Measurements from ENCODE around the gene PTER. TPM values are rescaled to one million over a fixed set of nuclear protein-coding genes. Genes with fewer than 3 reads are reported as not detected.

The PTER gene
- total RNA-seq, 2 experiments from 2014 or later: 33.1 to 34.5 TPM

DNA sequence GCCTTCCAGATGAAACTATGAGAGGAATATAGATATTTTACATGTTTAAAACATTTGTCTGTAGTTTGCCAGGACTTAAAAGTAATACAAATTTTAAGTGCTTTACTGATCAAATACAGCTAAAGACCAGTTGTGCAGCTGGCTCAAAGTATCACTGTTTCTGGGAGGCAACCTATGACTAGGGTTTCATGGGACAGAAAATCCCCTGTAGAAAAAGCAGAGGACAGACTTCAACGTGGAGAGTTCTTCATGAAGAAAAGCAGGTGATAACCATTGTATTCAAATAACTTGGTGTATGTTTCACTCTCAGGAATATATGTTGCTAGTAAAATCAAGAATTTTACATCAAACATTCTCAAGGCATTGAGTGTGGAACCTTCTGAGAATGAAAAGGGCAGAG is 40.9 kb downstream of the PTER start:
- peaks cover 11% of the 10 kb centered on the region for H3K36me3 Mint-ChIP-seq (ENCODE audit: low read depth)

DNA sequence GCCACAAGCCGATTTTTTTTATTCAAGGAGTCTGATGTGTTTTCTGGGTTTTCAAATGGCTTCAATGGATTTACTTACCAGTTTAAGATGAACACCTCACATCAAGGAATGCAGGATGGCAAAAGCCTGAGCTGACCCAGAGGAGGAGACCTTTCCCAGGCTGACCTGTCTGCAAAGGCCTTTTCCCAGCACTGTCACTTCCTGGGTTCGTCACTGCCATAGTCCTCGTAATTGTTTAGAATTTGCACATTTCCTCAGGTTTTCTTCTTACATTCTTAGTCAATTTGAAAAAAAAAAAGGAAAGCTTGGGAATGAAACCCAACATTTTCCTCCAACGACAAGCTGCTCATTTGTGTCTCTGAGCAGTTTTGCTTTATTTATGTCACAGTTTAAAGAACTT is 42.0 kb downstream of the PTER start:
- intact Hi-C loops (cut with DNase I, micrococcal nuclease): no loop called here
- Mint-ChIP-seq H3K36me3 (ENCODE audit: low read depth) (peaks cover 6% of the 10 kb centered on the region), H3K9me3 (ENCODE audit: low read depth) (no peaks in the 10 kb centered on the region), H3K4me3 (no peak overlapping the region), H3K27ac (no peak overlapping the region), H3K27me3 (no peaks in the 10 kb centered on the region), H3K4me1 (peaks cover 8% of the 10 kb centered on the region)
- DNase-seq (no peak), ATAC-seq (no peak)
- CTCF ChIA-PET: no interaction called here
- POLR2A ChIA-PET: no interaction called here

More for the DNA sequence above, 40.9 kb downstream of the PTER start:
- H3K4me3 Mint-ChIP-seq: no peak overlapping the region
- DNase-seq: no peak
- H3K27ac Mint-ChIP-seq: no peak overlapping the region
- no peaks in the 10 kb centered on the region for H3K9me3 Mint-ChIP-seq (ENCODE audit: low read depth)
- ChIA-PET CTCF (no interaction called here), POLR2A (no interaction called here)
- no peaks in the 10 kb centered on the region for H3K27me3 Mint-ChIP-seq
- intact Hi-C loops (cut with DNase I, micrococcal nuclease): no loop called here
- no peak for ATAC-seq
- H3K4me1 Mint-ChIP-seq: peaks cover 2% of the 10 kb centered on the region

DNA sequence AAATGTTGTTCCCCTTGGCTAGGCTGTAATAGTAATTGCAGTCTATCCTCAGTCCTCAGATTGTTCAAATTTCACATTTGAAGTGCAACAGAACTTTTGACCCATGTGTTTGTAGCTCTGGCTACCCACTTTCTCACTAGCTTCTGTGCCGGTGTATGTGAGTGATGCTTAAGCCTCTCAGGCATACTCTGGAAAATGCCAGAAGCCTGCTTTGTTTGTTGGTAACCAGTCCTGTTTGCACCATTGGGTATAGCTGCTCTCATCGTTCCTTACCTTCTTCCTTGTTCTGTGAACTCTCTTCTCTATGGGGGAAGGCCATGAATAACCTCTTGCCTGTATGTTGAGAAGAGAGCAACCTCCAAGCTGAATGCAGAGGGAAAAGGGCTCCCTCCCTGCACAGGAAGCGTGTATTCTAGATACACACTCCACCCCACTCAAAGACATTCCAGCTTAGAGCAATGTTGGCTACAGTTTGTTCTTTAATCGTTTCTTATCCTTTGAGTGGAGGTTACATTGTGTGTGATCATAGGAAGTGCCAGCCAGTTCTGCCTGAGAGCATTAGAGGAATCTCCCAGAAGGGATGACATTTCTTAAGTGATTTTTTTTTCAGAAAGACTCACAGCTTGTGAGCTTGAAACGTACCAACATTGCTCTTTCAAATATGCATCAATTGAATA is 44.4 kb downstream of the PTER start:
- no peaks in the 10 kb centered on the region for H3K9me3 Mint-ChIP-seq (ENCODE audit: low read depth)

DNA sequence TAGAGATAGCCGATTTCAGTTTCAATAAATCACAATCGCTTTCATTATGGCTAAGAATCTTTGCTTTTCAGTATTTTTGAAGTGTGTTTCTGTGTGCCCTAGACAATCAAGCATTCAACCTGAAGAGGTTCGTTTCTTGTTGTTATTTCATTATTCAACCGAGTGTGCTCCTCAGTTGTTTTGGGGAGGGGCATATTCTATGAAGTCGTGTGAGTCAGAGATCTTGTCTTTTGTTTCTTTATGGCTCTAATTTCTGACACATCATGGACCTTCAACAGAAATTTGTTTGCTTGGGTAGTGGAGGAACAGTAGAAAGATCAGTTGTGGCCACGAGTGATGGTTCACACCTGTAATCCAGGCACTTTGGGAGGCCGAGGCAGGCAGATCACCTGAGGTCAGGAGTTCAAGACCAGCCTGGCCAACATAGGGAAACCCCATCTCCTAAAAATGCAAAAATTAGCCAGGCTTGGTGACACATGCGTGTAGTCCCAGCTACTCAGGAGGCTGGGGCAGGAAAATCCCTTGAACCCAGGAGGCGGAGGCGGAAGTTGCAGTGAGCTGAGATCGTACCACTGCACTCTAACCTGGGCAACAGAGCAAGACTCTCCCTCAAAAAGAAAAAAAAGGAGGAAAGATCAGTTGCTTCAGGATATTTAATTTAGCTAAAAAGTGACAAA is 46.6 kb downstream of the PTER start:
- Mint-ChIP-seq H3K9me3 (ENCODE audit: low read depth) (no peaks in the 10 kb centered on the region), H3K27me3 (no peaks in the 10 kb centered on the region), H3K4me1 (peaks cover 10% of the 10 kb centered on the region), H3K27ac (peak overlapping the region; percentile 19), H3K4me3 (no peak overlapping the region), H3K36me3 (ENCODE audit: low read depth) (peaks cover 34% of the 10 kb centered on the region)
- no peak for DNase-seq
- CTCF ChIA-PET: no interaction called here
- intact Hi-C loops (cut with DNase I, micrococcal nuclease): no loop called here
- no peak for ATAC-seq
- POLR2A ChIA-PET: no interaction called here

More for the DNA sequence above, 44.4 kb downstream of the PTER start:
- ChIA-PET CTCF (no interaction called here), POLR2A (interaction anchor here (0.8 kb wide), 1 partner anchor 11 kb away, joined by 3 read pairs; no protein-coding TSS in a partner anchor)
- H3K4me1 Mint-ChIP-seq: peaks cover 12% of the 10 kb centered on the region
- intact Hi-C loops (cut with DNase I, micrococcal nuclease): no loop called here
- DNase-seq (no peak), ATAC-seq (no peak)
- H3K27me3 Mint-ChIP-seq: no peaks in the 10 kb centered on the region
- H3K4me3 Mint-ChIP-seq: no peak overlapping the region
- H3K27ac Mint-ChIP-seq: no peak overlapping the region
- peaks cover 23% of the 10 kb centered on the region for H3K36me3 Mint-ChIP-seq (ENCODE audit: low read depth)

DNA sequence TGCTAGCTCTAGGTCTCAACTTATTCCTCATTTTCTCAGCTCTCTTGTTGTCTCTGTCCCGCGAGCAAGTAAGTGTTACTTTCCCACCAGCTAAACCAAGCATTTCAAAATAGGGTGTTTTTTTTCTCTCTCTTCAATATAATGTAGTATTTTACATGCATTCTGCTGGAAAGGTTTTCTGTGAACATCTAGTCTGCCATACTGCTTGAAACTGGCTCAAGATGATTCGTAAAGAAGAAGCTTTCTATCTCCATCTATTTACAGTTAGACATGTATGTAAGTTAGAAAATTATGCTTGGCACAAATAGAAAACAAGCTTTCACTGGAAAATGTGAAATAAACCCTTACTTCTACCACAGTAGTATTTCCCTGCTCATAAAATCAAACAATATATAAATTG is 53.7 kb downstream of the PTER start:
- CTCF ChIA-PET: interaction anchor here (0.5 kb wide), 1 partner anchor 38 kb away, joined by 3 read pairs; no protein-coding TSS in a partner anchor
- POLR2A ChIA-PET: no interaction called here

DNA sequence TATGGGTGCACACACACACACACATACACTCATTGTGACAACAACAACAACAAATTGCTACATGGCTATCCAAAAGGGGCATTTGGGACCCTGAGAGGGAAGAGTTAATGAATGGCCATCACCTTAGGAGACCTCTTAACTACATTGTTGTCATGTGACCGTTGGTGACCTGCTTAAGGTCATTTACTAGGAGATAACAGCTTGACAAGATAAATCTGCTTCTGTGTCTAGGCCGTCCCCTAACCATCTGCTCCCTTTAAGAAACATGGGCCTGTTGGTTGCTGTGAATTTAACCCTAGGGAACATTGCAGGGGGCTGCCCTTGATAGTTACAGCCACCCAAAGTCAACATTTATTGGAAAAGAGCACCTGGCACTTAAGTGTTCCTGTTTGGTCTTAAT is 55.1 kb downstream of the PTER start:
- no peaks in the 10 kb centered on the region for H3K9me3 Mint-ChIP-seq (ENCODE audit: low read depth)
- no peak for ATAC-seq
- POLR2A ChIA-PET: interaction anchor here (0.6 kb wide), 1 partner anchor 118 kb away, joined by 3 read pairs; no protein-coding TSS in a partner anchor

More for the DNA sequence above, 53.7 kb downstream of the PTER start:
- Mint-ChIP-seq H3K27ac (no peak overlapping the region), H3K27me3 (no peaks in the 10 kb centered on the region), H3K36me3 (ENCODE audit: low read depth) (peaks cover 43% of the 10 kb centered on the region), H3K4me3 (no peak overlapping the region), H3K9me3 (ENCODE audit: low read depth) (no peaks in the 10 kb centered on the region), H3K4me1 (no peaks in the 10 kb centered on the region)
- ATAC-seq (no peak), DNase-seq (no peak)
- intact Hi-C loops (cut with DNase I, micrococcal nuclease): no loop called here

DNA sequence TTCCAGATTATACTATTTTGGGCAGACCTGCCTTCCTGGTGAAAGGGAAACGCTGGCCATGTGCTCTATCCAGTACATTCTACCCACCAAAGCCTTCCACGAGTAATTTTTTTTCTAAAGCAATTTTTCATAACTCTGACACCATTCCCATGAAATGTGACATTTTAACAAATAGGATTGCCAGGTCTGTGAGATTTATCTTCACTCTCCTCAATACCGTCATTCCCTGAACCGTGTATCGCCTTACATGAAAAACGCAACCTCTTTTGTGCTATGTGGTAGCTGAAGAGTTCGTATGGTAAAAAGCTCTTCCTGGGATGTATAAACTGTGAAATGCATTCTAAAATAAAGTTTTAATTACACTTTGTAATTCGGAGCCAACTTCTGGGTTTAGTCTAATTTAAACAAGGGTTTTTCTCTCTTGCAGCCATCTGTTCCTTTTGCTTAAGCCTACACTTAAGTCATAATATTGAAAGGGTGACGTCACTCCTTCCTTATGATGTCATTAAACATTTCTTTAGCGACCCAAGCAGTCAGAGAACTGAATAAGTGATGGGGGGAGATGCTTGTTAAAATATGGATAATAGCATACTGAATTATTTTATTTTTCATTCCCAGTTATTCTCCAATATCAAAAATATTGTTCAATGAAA is 57.2 kb downstream of the PTER start:
- intact Hi-C loops (cut with DNase I, micrococcal nuclease): no loop called here
- no peaks in the 10 kb centered on the region for H3K9me3 Mint-ChIP-seq (ENCODE audit: low read depth)
- H3K4me1 Mint-ChIP-seq: peaks cover 6% of the 10 kb centered on the region
- no peaks in the 10 kb centered on the region for H3K27me3 Mint-ChIP-seq
- H3K27ac Mint-ChIP-seq: no peak overlapping the region
- DNase-seq: no peak
- POLR2A ChIA-PET: no interaction called here
- no peak overlapping the region for H3K4me3 Mint-ChIP-seq
- CTCF ChIA-PET: no interaction called here
- no peak for ATAC-seq
- H3K36me3 Mint-ChIP-seq (ENCODE audit: low read depth): peaks cover 35% of the 10 kb centered on the region

More for the DNA sequence above, 55.1 kb downstream of the PTER start:
- no peak overlapping the region for H3K4me3 Mint-ChIP-seq
- intact Hi-C loops (cut with DNase I, micrococcal nuclease): no loop called here
- no peak for DNase-seq
- H3K36me3 Mint-ChIP-seq (ENCODE audit: low read depth): peaks cover 37% of the 10 kb centered on the region
- no peaks in the 10 kb centered on the region for H3K27me3 Mint-ChIP-seq
- no peak overlapping the region for H3K27ac Mint-ChIP-seq
- CTCF ChIA-PET: no interaction called here
- H3K4me1 Mint-ChIP-seq: no peaks in the 10 kb centered on the region

DNA sequence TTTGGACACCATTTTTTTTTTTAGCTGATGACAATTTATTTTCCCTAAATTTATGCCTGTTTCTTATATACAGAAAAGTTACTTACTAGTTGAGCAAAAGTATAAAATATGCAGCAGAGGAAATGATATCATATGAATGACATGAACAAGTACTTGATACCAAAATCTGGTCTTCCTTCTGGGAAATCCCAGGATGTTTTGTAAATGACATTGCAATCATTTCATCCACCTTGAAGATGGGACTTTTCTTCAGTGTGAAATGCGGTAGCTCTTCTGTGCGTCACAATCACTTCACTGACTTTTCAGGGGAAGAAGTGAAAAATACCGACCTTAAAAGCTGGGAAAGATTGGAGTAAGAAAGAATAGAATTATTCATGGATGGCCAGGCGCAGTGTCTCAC is 61.1 kb downstream of the PTER start:
- Mint-ChIP-seq H3K9me3 (ENCODE audit: low read depth) (no peaks in the 10 kb centered on the region), H3K27me3 (no peaks in the 10 kb centered on the region), H3K4me3 (no peak overlapping the region), H3K4me1 (peaks cover 6% of the 10 kb centered on the region), H3K36me3 (ENCODE audit: low read depth) (peaks cover 19% of the 10 kb centered on the region), H3K27ac (no peak overlapping the region)
- ChIA-PET POLR2A (interaction anchor here (0.6 kb wide), 1 partner anchor 16 kb away, joined by 3 read pairs; no protein-coding TSS in a partner anchor), CTCF (interaction anchor here (0.6 kb wide), 1 partner anchor 759 kb away, joined by 3 read pairs; no protein-coding TSS in a partner anchor)
- DNase-seq: no peak
- intact Hi-C loops (cut with DNase I, micrococcal nuclease): no loop called here
- ATAC-seq: no peak

DNA sequence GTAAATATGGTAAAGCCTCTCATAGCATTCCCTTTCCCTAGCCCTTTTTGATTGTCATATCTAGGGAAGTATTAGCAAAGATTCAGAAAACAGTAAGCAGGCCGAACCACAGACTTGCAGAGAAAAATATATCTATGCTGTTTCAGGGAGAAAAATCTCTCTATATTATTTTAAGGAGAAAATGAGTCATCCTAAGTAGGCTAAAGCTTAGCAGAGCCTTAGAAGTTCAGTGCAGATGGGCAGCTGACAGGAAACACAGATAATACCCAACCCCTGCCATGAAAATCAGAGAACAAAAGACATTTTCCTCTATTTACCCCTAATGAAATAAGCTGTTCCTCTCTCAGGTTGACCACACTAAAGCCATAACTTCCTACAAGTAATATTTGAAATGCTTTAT is 68.4 kb downstream of the PTER start:
- no peaks in the 10 kb centered on the region for H3K9me3 Mint-ChIP-seq (ENCODE audit: low read depth)
- H3K36me3 Mint-ChIP-seq (ENCODE audit: low read depth): peaks cover 8% of the 10 kb centered on the region
- DNase-seq: no peak
- H3K4me3 Mint-ChIP-seq: no peak overlapping the region
- no peaks in the 10 kb centered on the region for H3K4me1 Mint-ChIP-seq
- no peaks in the 10 kb centered on the region for H3K27me3 Mint-ChIP-seq
- no peak for ATAC-seq
- intact Hi-C loops (cut with DNase I, micrococcal nuclease): no loop called here
- POLR2A ChIA-PET: no interaction called here
- H3K27ac Mint-ChIP-seq: no peak overlapping the region
- CTCF ChIA-PET: no interaction called here

DNA sequence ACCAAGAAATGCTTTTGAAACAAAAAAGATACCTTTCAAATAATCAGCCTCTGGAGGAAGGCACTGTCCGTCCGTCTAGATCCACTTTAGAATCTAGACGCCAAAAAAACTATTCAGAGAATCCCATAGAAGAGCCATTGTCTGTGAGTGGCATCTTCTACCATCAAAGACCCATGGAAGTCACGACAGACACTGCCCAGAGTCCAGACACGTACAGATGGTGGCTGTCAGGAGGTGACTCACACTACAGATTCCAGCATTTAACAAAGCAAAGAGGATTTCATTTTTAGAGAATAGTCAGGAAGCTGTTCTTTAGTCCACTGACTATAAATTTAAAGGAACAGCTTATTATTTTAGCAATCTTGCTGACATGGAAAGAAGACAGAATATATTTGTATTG is 73.2 kb downstream of the PTER start:
- intact Hi-C loops (cut with DNase I, micrococcal nuclease): no loop called here
- POLR2A ChIA-PET: no interaction called here
- no peaks in the 10 kb centered on the region for H3K27me3 Mint-ChIP-seq
- H3K4me3 Mint-ChIP-seq: no peak overlapping the region
- H3K9me3 Mint-ChIP-seq (ENCODE audit: low read depth): no peaks in the 10 kb centered on the region
- no peak for DNase-seq
- H3K27ac Mint-ChIP-seq: no peak overlapping the region
- ATAC-seq: no peak
- no peaks in the 10 kb centered on the region for H3K4me1 Mint-ChIP-seq
- CTCF ChIA-PET: interaction anchor here (0.6 kb wide), 1 partner anchor 10 kb away, joined by 3 read pairs; no protein-coding TSS in a partner anchor
- H3K36me3 Mint-ChIP-seq (ENCODE audit: low read depth): peaks cover 12% of the 10 kb centered on the region

DNA sequence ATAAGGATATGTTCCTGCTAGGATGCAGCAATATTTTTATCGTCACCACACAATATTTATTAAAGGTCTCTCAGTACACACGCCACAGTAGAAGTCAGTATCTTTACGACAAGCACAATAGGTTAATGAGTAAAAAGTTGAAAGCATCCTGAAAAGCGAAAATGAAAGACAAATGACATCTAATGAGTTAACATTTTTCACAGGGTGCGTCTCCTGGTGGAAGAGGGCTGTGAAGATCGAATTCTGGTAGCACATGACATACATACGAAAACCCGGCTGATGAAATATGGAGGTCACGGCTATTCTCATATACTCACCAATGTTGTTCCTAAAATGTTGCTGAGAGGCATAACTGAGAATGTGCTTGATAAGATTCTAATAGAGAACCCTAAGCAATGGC is 74.0 kb downstream of the PTER start:
- intact Hi-C loops (cut with DNase I, micrococcal nuclease): no loop called here
- H3K9me3 Mint-ChIP-seq (ENCODE audit: low read depth): no peaks in the 10 kb centered on the region
- H3K4me3 Mint-ChIP-seq: no peak overlapping the region
- ATAC-seq: no peak
- no peak for DNase-seq
- H3K27me3 Mint-ChIP-seq: no peaks in the 10 kb centered on the region
- H3K36me3 Mint-ChIP-seq (ENCODE audit: low read depth): peaks cover 12% of the 10 kb centered on the region
- ChIA-PET CTCF (interaction anchor here (0.6 kb wide), 1 partner anchor 11 kb away, joined by 3 read pairs; no protein-coding TSS in a partner anchor), POLR2A (no interaction called here)
- H3K4me1 Mint-ChIP-seq: no peaks in the 10 kb centered on the region
- H3K27ac Mint-ChIP-seq: no peak overlapping the region

DNA sequence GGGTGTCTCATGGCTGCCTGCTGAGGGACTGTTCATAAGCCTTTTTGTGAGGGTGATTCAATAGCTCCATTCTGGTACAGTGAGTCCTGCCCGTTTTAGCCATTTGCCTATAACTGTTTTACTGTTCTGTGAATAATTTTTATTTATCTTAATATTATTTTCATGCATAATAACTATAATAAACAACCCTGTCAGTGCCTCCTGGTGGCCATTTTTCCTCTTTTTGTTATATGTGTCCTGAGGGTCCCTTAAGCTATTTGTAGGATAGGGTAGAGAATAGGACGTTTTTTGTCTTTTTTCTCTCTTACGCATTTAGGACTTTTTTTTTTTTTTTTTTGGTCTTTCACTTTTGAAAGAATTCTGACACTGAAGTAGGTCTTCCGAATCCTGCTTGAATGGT is 82.0 kb downstream of the PTER start:
- H3K27ac Mint-ChIP-seq: no peak overlapping the region
- H3K36me3 Mint-ChIP-seq (ENCODE audit: low read depth): peaks cover 8% of the 10 kb centered on the region
- DNase-seq (no peak), ATAC-seq (no peak)
- peaks cover 25% of the 10 kb centered on the region for H3K27me3 Mint-ChIP-seq
- ChIA-PET POLR2A (no interaction called here), CTCF (interaction anchor here (0.6 to 1.0 kb wide), 2 partner anchors 22 to 78 kb away, joined by 3 read pairs; no protein-coding TSS in a partner anchor)
- intact Hi-C loops (cut with DNase I, micrococcal nuclease): no loop called here
- H3K9me3 Mint-ChIP-seq (ENCODE audit: low read depth): no peaks in the 10 kb centered on the region
- H3K4me1 Mint-ChIP-seq: peaks cover 9% of the 10 kb centered on the region
- peak overlapping the region; percentile 21 for H3K4me3 Mint-ChIP-seq

Measured in activated CD4-positive, alpha-beta T cell treated with anti-CD3 and anti-CD28 coated beads for 36 hours (primary cell).